HepG2 (cell line): Measurements from ENCODE around the gene CTLA4.

ENCODE experiments used
- MXD4 ChIP-seq: IDR thresholded peaks from 2 replicates; pipeline ENCODE4 v1.6.1; 2016; ENCODE audit warnings: mild to moderate bottlenecking, missing biosample characterization, missing genetic modification reagents
- PHF5A ChIP-seq: IDR thresholded peaks from one replicate; pipeline ENCODE4 v1.6.1; 2018; ENCODE audit warnings: low read depth, missing genetic modification reagents; ENCODE audit not compliant: unreplicated experiment
- RXRB ChIP-seq: IDR thresholded peaks from 2 replicates; pipeline ENCODE4 v1.6.1; 2016; ENCODE audit warnings: borderline replicate concordance, missing genetic modification reagents, missing compliant biosample characterization
- TF ChIP-seq, protein P1 (sequence below), 2 experiments: IDR thresholded peaks; 2 replicates each; pipeline ENCODE4 v1.6.1; 2011 to 2012; ENCODE audit warnings: low read length in 2 of 2, borderline replicate concordance in 1 of 2, low read depth in 1 of 2, mild to moderate bottlenecking in 1 of 2, moderate library complexity in 1 of 2

DNA sequence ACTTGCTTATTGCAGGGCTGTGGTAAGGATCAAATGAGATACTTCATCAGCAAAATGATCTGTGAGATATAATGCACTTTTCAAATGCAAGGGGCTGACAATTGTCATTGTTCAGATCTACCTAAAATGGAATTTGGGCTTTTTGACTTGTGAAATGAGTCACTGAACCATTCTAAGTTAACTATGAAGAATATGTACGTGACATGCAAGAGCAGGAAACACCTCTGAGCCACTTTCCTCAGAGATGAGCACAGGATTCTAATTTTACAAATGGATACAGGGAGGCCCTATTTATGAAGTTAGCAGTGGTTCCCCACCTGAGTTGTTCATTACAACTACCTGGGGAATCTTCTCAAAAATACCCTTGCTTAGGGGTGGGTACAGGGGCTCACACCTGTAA lies 26.7 kb downstream of the CTLA4 start:
- no peak for TF ChIP-seq PHF5A (CRISPR knock-in tag)
- no peak for TF ChIP-seq RXRB
- TF ChIP-seq MXD4: no peak
- TF ChIP-seq, protein P1, sequence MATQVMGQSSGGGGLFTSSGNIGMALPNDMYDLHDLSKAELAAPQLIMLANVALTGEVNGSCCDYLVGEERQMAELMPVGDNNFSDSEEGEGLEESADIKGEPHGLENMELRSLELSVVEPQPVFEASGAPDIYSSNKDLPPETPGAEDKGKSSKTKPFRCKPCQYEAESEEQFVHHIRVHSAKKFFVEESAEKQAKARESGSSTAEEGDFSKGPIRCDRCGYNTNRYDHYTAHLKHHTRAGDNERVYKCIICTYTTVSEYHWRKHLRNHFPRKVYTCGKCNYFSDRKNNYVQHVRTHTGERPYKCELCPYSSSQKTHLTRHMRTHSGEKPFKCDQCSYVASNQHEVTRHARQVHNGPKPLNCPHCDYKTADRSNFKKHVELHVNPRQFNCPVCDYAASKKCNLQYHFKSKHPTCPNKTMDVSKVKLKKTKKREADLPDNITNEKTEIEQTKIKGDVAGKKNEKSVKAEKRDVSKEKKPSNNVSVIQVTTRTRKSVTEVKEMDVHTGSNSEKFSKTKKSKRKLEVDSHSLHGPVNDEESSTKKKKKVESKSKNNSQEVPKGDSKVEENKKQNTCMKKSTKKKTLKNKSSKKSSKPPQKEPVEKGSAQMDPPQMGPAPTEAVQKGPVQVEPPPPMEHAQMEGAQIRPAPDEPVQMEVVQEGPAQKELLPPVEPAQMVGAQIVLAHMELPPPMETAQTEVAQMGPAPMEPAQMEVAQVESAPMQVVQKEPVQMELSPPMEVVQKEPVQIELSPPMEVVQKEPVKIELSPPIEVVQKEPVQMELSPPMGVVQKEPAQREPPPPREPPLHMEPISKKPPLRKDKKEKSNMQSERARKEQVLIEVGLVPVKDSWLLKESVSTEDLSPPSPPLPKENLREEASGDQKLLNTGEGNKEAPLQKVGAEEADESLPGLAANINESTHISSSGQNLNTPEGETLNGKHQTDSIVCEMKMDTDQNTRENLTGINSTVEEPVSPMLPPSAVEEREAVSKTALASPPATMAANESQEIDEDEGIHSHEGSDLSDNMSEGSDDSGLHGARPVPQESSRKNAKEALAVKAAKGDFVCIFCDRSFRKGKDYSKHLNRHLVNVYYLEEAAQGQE (IDR thresholded peaks at IDR 0.05; ENCODE audit: borderline replicate concordance in 1 of 2, low read depth in 1 of 2, low read length in 2 of 2): no peak
